Esophagus squamous epithelium (tissue), 5 donors: ENCODE measurements around the gene NMNAT1. TPM values are rescaled to one million over a fixed set of nuclear protein-coding genes. Genes with fewer than 3 reads are reported as not detected.
A peak's percentile ranks its signal among the peaks of the same experiment; 100 is the strongest.

Source experiments
- DNase-seq: peaks from one replicate; lab custom pipeline; 2025; lab: John Stamatoyannopoulos, UW
- H3K27ac ChIP-seq, 4 donors: fragments of 200-600 bp; sonication (generic); one replicate each; pipeline ENCODE4 v1.5.1; 2016 to 2019; ENCODE audit warnings: mild to moderate bottlenecking in 1 of 4
- H3K27me3 ChIP-seq, 4 donors: fragments of 200-600 bp; sonication (generic); 1 replicate in 3 of 4; 2 replicates in 1 of 4; pipeline versions ENCODE4 v1.5.1 to v1.6.0; 2017 to 2021; ENCODE audit warnings: antibody characterized with exemption in 1 of 4
- H3K36me3 ChIP-seq, 3 donors: fragments of 200-600 bp; sonication (generic); one replicate each; pipeline ENCODE4 v1.5.1; 2016 to 2019
- H3K4me1 ChIP-seq, 3 donors: fragments of 200-600 bp; sonication (generic); one replicate each; pipeline ENCODE4 v1.5.1; 2017 to 2019
- H3K4me3 ChIP-seq, 4 donors: fragments of 200-600 bp; sonication (generic); 1 replicate in 3 of 4; 2 replicates in 1 of 4; pipeline ENCODE4 v1.5.1; 2016 to 2019; ENCODE audit warnings: mild to moderate bottlenecking in 2 of 4, moderate library complexity in 1 of 4
- H3K9me3 ChIP-seq, 3 donors: fragments of 200-600 bp; sonication (generic); one replicate each; pipeline ENCODE4 v1.5.1; 2016 to 2019
- POLR2A ChIP-seq, 4 donors: fragments of 450-650 bp; IDR thresholded peaks; one replicate each; pipeline ENCODE4 v1.6.1; 2017; ENCODE audit warnings: antibody characterized with exemption in 4 of 4, mild to moderate bottlenecking in 4 of 4, moderate library complexity in 3 of 4
- WGBS, 2 donors: methylation state at CpG; one replicate each; pipeline ENCODE4 v1.1.5; 2018; 5-methylcytosine and 5-hydroxymethylcytosine counted together
- intact Hi-C: fragments of 100-400 bp; cut with DNase I; formaldehyde crosslinking; loops from one replicate; pipeline ENCODE4 v1.15.0; 2022
- small RNA-seq, 4 donors: library from RNA; depleted of rRNA; stranded (forward); fragments of <200 nt; gene quantifications; one replicate each; pipeline ENCODE3, GENCODE V24; 2016
- total RNA-seq, 4 donors: library from RNA; depleted of rRNA; stranded (reverse); fragments of >200 nt; gene quantifications; one replicate each; pipeline ENCODE4 v1.1.0, GENCODE V29; 2016
- TF ChIP-seq, protein P1 (sequence below), 6 experiments: fragments of 450-650 bp in 4 of 6; fragments of 200-600 bp in 2 of 6; sonication (generic) in 2 of 6; IDR thresholded peaks; one replicate each; pipeline ENCODE4 v1.5.1; 2016 to 2019; ENCODE audit warnings: antibody characterized with exemption in 6 of 6, mild to moderate bottlenecking in 4 of 6, moderate library complexity in 4 of 6
- donor health status: DM: yes; HTN: yes; CAD: no.

Gene NMNAT1
- total RNA-seq, 4 donors from 2014 or later = 3.9 to 7.9 (median 6.0) TPM

DNA sequence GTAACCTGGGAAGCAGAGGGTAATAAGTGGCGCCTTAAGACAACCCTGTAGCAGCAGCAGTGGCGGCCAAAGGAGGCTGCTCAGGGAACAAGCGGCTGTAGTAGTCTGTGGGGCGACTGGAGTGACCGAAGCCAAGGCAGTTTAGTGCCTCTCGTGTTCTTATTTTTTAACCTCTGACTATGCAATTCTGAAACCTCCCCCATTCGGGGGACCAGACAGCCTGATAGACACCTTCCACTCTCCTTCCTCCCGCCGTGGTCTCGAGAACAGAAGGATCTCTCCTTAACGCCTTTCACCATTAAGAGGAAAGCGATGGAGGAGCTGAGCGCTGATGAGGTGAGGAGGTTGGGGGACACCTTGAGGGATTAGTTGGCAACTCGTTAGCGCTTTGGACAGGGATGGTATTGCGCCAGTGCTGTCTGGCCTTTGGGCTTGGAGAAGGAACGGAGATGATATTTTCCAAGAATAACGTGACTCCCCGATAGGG lies 90.1 kb downstream of the NMNAT1 start:
- peak overlapping the region; percentile 97 to 100 (median 98) for H3K27ac ChIP-seq
- intact Hi-C loops = no loop called here
- peaks cover 12 to 47% (median 15%) of the 10 kb centered on the region in 3 donors for H3K4me1 ChIP-seq
- H3K27me3 ChIP-seq = no peaks in the 10 kb centered on the region
- no peak for DNase-seq
- TF ChIP-seq, protein P1, sequence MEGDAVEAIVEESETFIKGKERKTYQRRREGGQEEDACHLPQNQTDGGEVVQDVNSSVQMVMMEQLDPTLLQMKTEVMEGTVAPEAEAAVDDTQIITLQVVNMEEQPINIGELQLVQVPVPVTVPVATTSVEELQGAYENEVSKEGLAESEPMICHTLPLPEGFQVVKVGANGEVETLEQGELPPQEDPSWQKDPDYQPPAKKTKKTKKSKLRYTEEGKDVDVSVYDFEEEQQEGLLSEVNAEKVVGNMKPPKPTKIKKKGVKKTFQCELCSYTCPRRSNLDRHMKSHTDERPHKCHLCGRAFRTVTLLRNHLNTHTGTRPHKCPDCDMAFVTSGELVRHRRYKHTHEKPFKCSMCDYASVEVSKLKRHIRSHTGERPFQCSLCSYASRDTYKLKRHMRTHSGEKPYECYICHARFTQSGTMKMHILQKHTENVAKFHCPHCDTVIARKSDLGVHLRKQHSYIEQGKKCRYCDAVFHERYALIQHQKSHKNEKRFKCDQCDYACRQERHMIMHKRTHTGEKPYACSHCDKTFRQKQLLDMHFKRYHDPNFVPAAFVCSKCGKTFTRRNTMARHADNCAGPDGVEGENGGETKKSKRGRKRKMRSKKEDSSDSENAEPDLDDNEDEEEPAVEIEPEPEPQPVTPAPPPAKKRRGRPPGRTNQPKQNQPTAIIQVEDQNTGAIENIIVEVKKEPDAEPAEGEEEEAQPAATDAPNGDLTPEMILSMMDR (IDR thresholded peaks at IDR 0.05) = no peak
- TF ChIP-seq POLR2A (IDR thresholded peaks at IDR 0.05) = no peak
- 0 to 1% methylated on average over 14 to 16 of the region's 19 CpGs for WGBS, 2 donors
- H3K36me3 ChIP-seq = peaks cover 0 to 19% (median 0%) of the 10 kb centered on the region in 3 donors
- no peaks in the 10 kb centered on the region for H3K9me3 ChIP-seq
- H3K4me3 ChIP-seq = peak overlapping the region; percentile 81 to 100 (median 94)

Small RNA genes within 50 kb of the gene (small RNA-seq; reads per million reads assigned to genes)
- gene MIR5697 = 0 reads per million in 4 donors

Other genes with a start within 250 kb of the NMNAT1 start
- 10 to 100 TPM; 57.3 to 68.4 (median 65.3) TPM for gene CLSTN1, start 119.5 kb upstream of the NMNAT1 start, total RNA-seq
- 100 to 1,000 TPM in 2 of 4 donors, 10 to 100 TPM in 2; 76.1 to 186 (median 118) TPM for gene CTNNBIP1, start 33.2 kb upstream of the NMNAT1 start, total RNA-seq
- gene LZIC, start 84 bp upstream of the NMNAT1 start, total RNA-seq = 10 to 100 TPM; 21.4 to 24.7 (median 23.0) TPM
- gene RBP7, start 53.8 kb downstream of the NMNAT1 start, total RNA-seq = 10 to 100 TPM; 10.4 to 29.2 (median 21.3) TPM
- 10 to 100 TPM; 37.5 to 60.3 (median 51.3) TPM for gene UBE4B, start 89.5 kb downstream of the NMNAT1 start, total RNA-seq